ENCODE results near the gene TOX4. TPM values are rescaled to one million over a fixed set of nuclear protein-coding genes. Genes with fewer than 3 reads are reported as not detected.
A peak's percentile ranks its signal among the peaks of the same experiment; 100 is the strongest.

Gene TOX4
- total RNA-seq, 1 donor from 2014 or later = 72.2 TPM

- no peak overlapping the region for H3K27ac ChIP-seq
- intact Hi-C loops (cut with DNase I) = no loop called here
- ATAC-seq = no peak
- no peaks in the 10 kb centered on the region for H3K9me3 ChIP-seq
- peaks cover 25% of the 10 kb centered on the region for H3K4me1 ChIP-seq
- DNase-seq = no peak
- TF ChIP-seq CTCF (IDR thresholded peaks at IDR 0.05) = no peak
- no peak overlapping the region for H3K4me3 ChIP-seq
- no peaks in the 10 kb centered on the region for H3K27me3 ChIP-seq (ENCODE audit: low read depth)
- peaks cover 57% of the 10 kb centered on the region for H3K36me3 ChIP-seq
Observed at GRCh38 chr14:21506557-21506956, 29.6 kb downstream of the TOX4 start.

GRCh38 chr14:21509432-21510143 is 32.6 kb downstream of the TOX4 start:
- H3K4me1 ChIP-seq = peaks cover 25% of the 10 kb centered on the region
- peaks cover 34% of the 10 kb centered on the region for H3K36me3 ChIP-seq
- no peak for TF ChIP-seq CTCF (IDR thresholded peaks at IDR 0.05)
- intact Hi-C loops (cut with DNase I) = no loop called here
- no peaks in the 10 kb centered on the region for H3K9me3 ChIP-seq
- no peak for DNase-seq
- no peak for ATAC-seq
- no peak overlapping the region for H3K27ac ChIP-seq
- no peaks in the 10 kb centered on the region for H3K27me3 ChIP-seq (ENCODE audit: low read depth)
- peak overlapping the region; percentile 83 for H3K4me3 ChIP-seq

- peak within 1 kb of the TSS; percentile 83 for H3K4me3 ChIP-seq
- no peak for TF ChIP-seq CTCF (IDR thresholded peaks at IDR 0.05)
- H3K36me3 ChIP-seq = peaks cover 31% of the 10 kb centered on the region
- no peaks in the 10 kb centered on the region for H3K27me3 ChIP-seq (ENCODE audit: low read depth)
- peak within 1 kb of the TSS; percentile 91 for H3K27ac ChIP-seq
- H3K4me1 ChIP-seq = peaks cover 21% of the 10 kb centered on the region
- ATAC-seq (peak; percentile 99), DNase-seq (peak; percentile 98)
- no peaks in the 10 kb centered on the region for H3K9me3 ChIP-seq
- intact Hi-C loops (cut with DNase I) = no loop called here
Observed at GRCh38 chr14:21510735-21511657, 34.0 kb downstream of the TOX4 start, which contains the start of gene METTL3. Gene METTL3 (minus strand): TSS chr14:21511340. CDS start chr14:21511223, 117 bp downstream.

GRCh38 chr14:21514341-21514740 is 37.3 kb downstream of the TOX4 start:
- ATAC-seq (no peak), DNase-seq (no peak)
- TF ChIP-seq CTCF (IDR thresholded peaks at IDR 0.05) = no peak
- peaks cover under 1% of the 10 kb centered on the region for H3K36me3 ChIP-seq
- no peaks in the 10 kb centered on the region for H3K9me3 ChIP-seq
- no peak overlapping the region for H3K27ac ChIP-seq
- intact Hi-C loops (cut with DNase I) = no loop called here
- H3K4me3 ChIP-seq = no peak overlapping the region
- peaks cover 12% of the 10 kb centered on the region for H3K4me1 ChIP-seq
- no peaks in the 10 kb centered on the region for H3K27me3 ChIP-seq (ENCODE audit: low read depth)

GRCh38 chr14:21518725-21519124 is 41.7 kb downstream of the TOX4 start:
- no peak overlapping the region for H3K4me3 ChIP-seq
- no peak overlapping the region for H3K27ac ChIP-seq
- intact Hi-C loops (cut with DNase I) = no loop called here
- no peak for TF ChIP-seq CTCF (IDR thresholded peaks at IDR 0.05)
- DNase-seq (no peak), ATAC-seq (no peak)
- H3K4me1 ChIP-seq = peaks cover 4% of the 10 kb centered on the region
- H3K9me3 ChIP-seq = no peaks in the 10 kb centered on the region
- H3K27me3 ChIP-seq (ENCODE audit: low read depth) = no peaks in the 10 kb centered on the region
- H3K36me3 ChIP-seq = no peaks in the 10 kb centered on the region

Measured in lower lobe of right lung (tissue), 2 donors.